ENCODE measurements around the gene KLF7. TPM values are rescaled to one million over a fixed set of nuclear protein-coding genes. Genes with fewer than 3 reads are reported as not detected.

The KLF7 gene
- total and polyA plus RNA-seq, 4 donors = 1.9 to 11.5 (median 4.5) TPM

GRCh38 chr2:207110310-207110709, 55.4 kb downstream of the KLF7 start:
- no peak overlapping the region for H3K4me3 ChIP-seq (ENCODE audit: low read depth in 1 of 3, low read length in 3 of 3)
- WGBS = 90% methylated on average over 7 of the region's 7 CpGs
- no peak overlapping the region for H3K9ac ChIP-seq (ENCODE audit: low read depth in 1 of 2, low read length in 2 of 2)
- no peaks in the 10 kb centered on the region for H3K27me3 ChIP-seq (ENCODE audit: control insufficient read depth in 4 of 4, insufficient read depth in 4 of 4, low read length in 3 of 4)
- H3K4me1 ChIP-seq (ENCODE audit: control insufficient read depth in 4 of 4, insufficient read depth in 4 of 4, low read length in 3 of 4) = no peaks in the 10 kb centered on the region
- H3K36me3 ChIP-seq (ENCODE audit: control insufficient read depth in 4 of 4, insufficient read depth in 3 of 4, low read depth in 1 of 4, low read length in 3 of 4) = peaks cover 0 to 8% (median 3%) of the 10 kb centered on the region in 4 donors
- DNase-seq (ENCODE audit: low spot score) = no peak
- no peak for TF ChIP-seq JUND (IDR thresholded peaks at IDR 0.05)
- no peak for TF ChIP-seq EGR1 (IDR thresholded peaks at IDR 0.05; ENCODE audit: low read depth in 2 of 2)
- no peak for TF ChIP-seq RXRA (IDR thresholded peaks at IDR 0.05)
- TF ChIP-seq FOXA1 (IDR thresholded peaks at IDR 0.05) = no peak
- no peak for TF ChIP-seq RAD21 (IDR thresholded peaks at IDR 0.05)
- TF ChIP-seq MAX (IDR thresholded peaks at IDR 0.05) = no peak
- no peak for TF ChIP-seq FOXA2 (IDR thresholded peaks at IDR 0.05)
- no peak for TF ChIP-seq GABPA (IDR thresholded peaks at IDR 0.05 in 1 of 2, conservative IDR thresholded peaks at IDR 0.05 in 1 of 2)
- TF ChIP-seq HNF4G (IDR thresholded peaks at IDR 0.05) = no peak
- TF ChIP-seq HNF4A (conservative IDR thresholded peaks at IDR 0.05) = no peak
- no peak for TF ChIP-seq REST (IDR thresholded peaks at IDR 0.05)
- H3K27ac ChIP-seq (ENCODE audit: low read depth in 1 of 2, low read length in 2 of 2) = no peak overlapping the region
- H3K9me3 ChIP-seq (ENCODE audit: control insufficient read depth in 4 of 4, low read length in 3 of 4) = no peaks in the 10 kb centered on the region

- no peaks in the 10 kb centered on the region for H3K4me1 ChIP-seq (ENCODE audit: control insufficient read depth in 4 of 4, insufficient read depth in 4 of 4, low read length in 3 of 4)
- WGBS = 73% methylated on average over 5 of the region's 5 CpGs
- H3K4me3 ChIP-seq (ENCODE audit: low read depth in 1 of 3, low read length in 3 of 3) = no peak overlapping the region
- no peak overlapping the region for H3K27ac ChIP-seq (ENCODE audit: low read depth in 1 of 2, low read length in 2 of 2)
- TF ChIP-seq RAD21 (IDR thresholded peaks at IDR 0.05) (no peak), GABPA (IDR thresholded peaks at IDR 0.05 in 1 of 2, conservative IDR thresholded peaks at IDR 0.05 in 1 of 2) (no peak), JUND (IDR thresholded peaks at IDR 0.05) (no peak), EGR1 (IDR thresholded peaks at IDR 0.05; ENCODE audit: low read depth in 2 of 2) (no peak), CTCF (IDR thresholded peaks at IDR 0.05; ENCODE audit: low read depth, low read length, missing input control) (no peak), ZBTB33 (IDR thresholded peaks at IDR 0.05) (no peak), SP1 (IDR thresholded peaks at IDR 0.05) (no peak)
- no peak overlapping the region for H3K9ac ChIP-seq (ENCODE audit: low read depth in 1 of 2, low read length in 2 of 2)
- H3K36me3 ChIP-seq (ENCODE audit: control insufficient read depth in 4 of 4, insufficient read depth in 3 of 4, low read depth in 1 of 4, low read length in 3 of 4) = peaks cover 0 to 8% (median 3%) of the 10 kb centered on the region in 4 donors
- DNase-seq (ENCODE audit: low spot score) = no peak
- no peaks in the 10 kb centered on the region for H3K27me3 ChIP-seq (ENCODE audit: control insufficient read depth in 4 of 4, insufficient read depth in 4 of 4, low read length in 3 of 4)
- H3K9me3 ChIP-seq (ENCODE audit: control insufficient read depth in 4 of 4, low read length in 3 of 4) = no peaks in the 10 kb centered on the region
These were observed 56.0 kb downstream of the KLF7 start for GRCh38 chr2:207109768-207110167.

Data from liver (tissue), 9 donors.